ENCODE results near the gene UAP1L1. TPM values are rescaled to one million over a fixed set of nuclear protein-coding genes. Genes with fewer than 3 reads are reported as not detected.

The UAP1L1 gene
- total RNA-seq, 4 donors from 2014 or later, result 8.1 to 20.7 (median 12.3) TPM

DNA sequence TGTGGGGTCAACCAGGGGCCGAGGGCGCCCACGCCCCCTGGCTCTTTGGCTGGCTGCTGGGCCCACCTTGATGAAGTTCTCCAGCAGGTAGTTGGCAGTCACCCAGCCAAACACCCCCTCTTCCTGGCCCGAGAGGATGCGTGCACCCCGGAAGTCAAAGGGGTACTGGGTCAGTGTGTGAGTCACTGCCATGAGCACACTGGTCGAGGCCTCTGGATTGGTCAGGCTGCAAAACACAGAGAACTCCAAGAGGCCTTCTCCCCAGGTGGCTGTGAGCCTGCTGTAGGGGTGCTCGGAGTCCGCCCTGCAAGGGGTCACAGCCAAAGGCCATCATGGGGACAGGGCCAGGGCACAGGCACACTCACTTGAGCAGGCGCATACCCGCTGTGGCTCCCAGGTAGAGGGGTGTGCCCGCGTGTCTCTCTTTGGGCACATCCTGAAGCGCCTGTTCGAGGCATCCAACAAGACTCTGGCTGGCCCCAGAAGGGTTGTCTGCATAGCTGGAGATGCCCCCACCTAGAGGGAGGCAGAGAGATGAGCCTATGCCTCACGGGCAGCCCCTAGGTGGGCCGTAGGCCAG lies 26.1 kb upstream of the UAP1L1 start:
- Histone ChIP-seq H3K27ac (no peak overlapping the region), H3K36me3 (no peaks in the 10 kb centered on the region), H3K4me3 (no peak overlapping the region), H3K4me1 (peaks cover 3 to 72% (median 38%) of the 10 kb centered on the region in 4 donors), H3K27me3 (peaks cover 0 to 39% of the 10 kb centered on the region in 2 donors), H3K9me3 (no peaks in the 10 kb centered on the region)
- 71 to 89% methylated on average over 9 to 12 of the region's 17 CpGs for WGBS, 2 donors
- TF ChIP-seq, protein P1, sequence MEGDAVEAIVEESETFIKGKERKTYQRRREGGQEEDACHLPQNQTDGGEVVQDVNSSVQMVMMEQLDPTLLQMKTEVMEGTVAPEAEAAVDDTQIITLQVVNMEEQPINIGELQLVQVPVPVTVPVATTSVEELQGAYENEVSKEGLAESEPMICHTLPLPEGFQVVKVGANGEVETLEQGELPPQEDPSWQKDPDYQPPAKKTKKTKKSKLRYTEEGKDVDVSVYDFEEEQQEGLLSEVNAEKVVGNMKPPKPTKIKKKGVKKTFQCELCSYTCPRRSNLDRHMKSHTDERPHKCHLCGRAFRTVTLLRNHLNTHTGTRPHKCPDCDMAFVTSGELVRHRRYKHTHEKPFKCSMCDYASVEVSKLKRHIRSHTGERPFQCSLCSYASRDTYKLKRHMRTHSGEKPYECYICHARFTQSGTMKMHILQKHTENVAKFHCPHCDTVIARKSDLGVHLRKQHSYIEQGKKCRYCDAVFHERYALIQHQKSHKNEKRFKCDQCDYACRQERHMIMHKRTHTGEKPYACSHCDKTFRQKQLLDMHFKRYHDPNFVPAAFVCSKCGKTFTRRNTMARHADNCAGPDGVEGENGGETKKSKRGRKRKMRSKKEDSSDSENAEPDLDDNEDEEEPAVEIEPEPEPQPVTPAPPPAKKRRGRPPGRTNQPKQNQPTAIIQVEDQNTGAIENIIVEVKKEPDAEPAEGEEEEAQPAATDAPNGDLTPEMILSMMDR (IDR thresholded peaks at IDR 0.05), result no peak
- no peak for TF ChIP-seq EP300 (IDR thresholded peaks at IDR 0.05)
- no peak for DNase-seq (ENCODE audit: low spot score in 2 of 2)

GRCh38 chr9:137052293-137052692 lies 25.0 kb upstream of the UAP1L1 start:
- H3K9me3 ChIP-seq, result no peaks in the 10 kb centered on the region
- H3K4me3 ChIP-seq, result no peak overlapping the region
- no peaks in the 10 kb centered on the region for H3K36me3 ChIP-seq
- H3K27ac ChIP-seq, result peak overlapping the region in 1 of 4 donors; percentile 17
- peaks cover 3 to 75% (median 35%) of the 10 kb centered on the region in 4 donors for H3K4me1 ChIP-seq
- DNase-seq (ENCODE audit: low spot score in 2 of 2), result no peak
- 63 to 75% methylated on average over 8 of the region's 8 CpGs for WGBS, 2 donors
- peaks cover 0 to 39% of the 10 kb centered on the region in 2 donors for H3K27me3 ChIP-seq
- no peak for TF ChIP-seq EP300 (IDR thresholded peaks at IDR 0.05)
- TF ChIP-seq, protein P1 (IDR thresholded peaks at IDR 0.05), result no peak
- TF ChIP-seq POLR2A (IDR thresholded peaks at IDR 0.05), result no peak

DNA sequence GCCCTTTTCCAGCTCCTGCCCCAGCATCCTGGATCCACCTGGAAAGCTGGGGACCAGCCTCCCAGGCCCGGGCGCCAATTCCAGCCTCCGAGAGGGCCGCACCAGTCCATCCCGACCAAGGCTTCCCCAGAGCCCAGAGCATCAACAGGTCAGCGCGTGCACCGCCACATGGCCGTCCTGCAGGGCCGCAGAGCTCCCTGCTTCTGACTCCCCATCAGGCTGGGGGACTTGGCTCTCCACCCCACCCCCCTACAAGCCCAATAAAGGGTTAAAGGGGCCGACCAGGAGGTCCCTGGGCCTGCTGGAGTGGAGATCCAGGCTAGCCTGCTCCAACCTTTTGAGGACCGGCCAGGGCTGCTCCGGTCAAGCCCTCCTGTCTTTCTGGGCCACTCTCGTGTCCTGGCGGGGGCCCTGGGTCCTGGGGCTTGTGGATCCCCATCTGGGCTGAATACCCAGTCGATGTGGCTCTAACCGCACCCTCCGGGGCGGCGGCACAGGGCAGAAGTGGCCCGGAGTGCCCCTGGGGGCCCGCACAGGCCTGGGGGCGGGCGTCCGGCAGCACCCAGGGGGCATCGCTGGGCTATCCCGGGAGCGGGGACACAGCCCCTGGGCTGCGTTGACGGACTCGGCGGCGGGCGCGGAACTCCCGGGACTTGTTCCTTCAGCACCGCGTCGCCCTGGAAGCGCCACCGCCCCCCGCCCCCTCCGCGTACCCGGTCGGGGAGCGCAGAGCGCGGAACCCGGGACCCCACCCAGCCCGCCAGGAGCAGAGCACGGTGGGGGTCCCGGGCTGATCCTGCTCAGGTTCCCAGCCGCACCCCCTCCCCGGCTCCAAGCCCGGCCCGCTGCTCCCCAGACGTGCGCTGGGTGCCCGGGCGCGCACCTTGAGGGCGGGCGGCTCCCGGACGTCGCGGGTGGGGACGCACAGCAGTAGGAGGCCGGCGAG lies 24.0 kb upstream of the UAP1L1 start:
- TF ChIP-seq, protein P1 (IDR thresholded peaks at IDR 0.05), result no peak
- TF ChIP-seq POLR2A (IDR thresholded peaks at IDR 0.05) (no peak), EP300 (IDR thresholded peaks at IDR 0.05) (no peak)
- peak overlapping the region; percentile 32 to 55 (median 40) for H3K4me3 ChIP-seq
- no peak for DNase-seq (ENCODE audit: low spot score in 2 of 2)
- H3K9me3 ChIP-seq, result no peaks in the 10 kb centered on the region
- H3K27me3 ChIP-seq, result peaks cover 0 to 35% of the 10 kb centered on the region in 2 donors
- peak overlapping the region; percentile 76 to 92 (median 88) for H3K27ac ChIP-seq
- H3K36me3 ChIP-seq, result no peaks in the 10 kb centered on the region
- 23 to 24% methylated on average over 20 to 26 of the region's 71 CpGs for WGBS, 2 donors
- H3K4me1 ChIP-seq, result peaks cover 3 to 82% (median 35%) of the 10 kb centered on the region in 4 donors

DNA sequence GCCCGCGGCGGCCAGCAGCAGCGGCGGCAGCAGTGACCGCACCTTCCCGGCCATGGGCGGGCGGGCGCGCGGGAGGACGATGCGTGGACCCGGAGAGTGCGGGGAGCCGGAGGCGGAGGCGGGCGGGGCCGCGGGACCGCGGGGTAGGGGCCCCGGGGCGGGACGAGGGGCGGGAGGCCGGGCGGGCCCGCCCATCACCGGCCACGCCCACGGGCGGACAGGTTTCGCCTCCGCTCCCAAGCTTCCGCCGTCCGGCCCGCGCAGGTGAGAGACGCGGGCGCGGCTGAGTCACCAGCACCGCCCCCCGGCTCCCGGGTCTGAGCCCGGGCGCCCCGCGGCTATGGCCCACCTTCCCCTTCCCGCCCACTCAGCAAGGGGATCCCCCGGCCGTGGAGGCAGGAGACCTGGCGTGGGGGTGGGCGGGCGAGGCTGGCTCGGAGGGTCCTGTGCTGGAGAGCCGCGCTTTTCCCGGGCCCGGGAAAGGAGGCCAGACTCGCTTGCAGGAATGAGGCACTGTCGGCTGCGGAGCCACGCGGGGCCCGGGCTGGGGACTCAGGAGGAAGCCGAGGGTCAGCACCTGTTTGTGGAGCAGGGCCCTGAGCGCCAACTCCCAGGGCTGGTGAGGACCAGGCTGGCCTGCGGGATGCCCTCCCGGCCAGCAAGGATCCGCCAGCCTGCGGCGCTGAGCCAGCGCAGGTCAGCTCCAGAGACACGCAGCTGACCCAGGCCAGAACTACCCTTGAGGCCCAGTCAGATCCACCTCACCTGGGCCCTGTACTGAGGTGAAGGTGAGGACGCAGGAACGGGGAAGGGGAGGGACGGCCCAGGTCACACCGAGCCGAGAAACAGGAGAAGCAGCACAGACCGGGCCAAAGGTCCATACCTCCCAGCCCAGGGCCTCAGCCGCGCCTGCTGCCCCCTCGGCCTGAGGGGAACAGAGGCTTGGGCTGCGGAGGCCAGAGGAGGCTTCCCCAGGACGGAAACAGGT lies 23.1 kb upstream of the UAP1L1 start, which contains the start of gene ENTPD2:
ENTPD2 (minus strand) TSS at position 118 of the 988 bp plus-strand sequence; CDS start at position 54, 64 bp downstream.
- Histone ChIP-seq H3K9me3 (no peaks in the 10 kb centered on the region), H3K27me3 (peaks cover 0 to 25% of the 10 kb centered on the region in 2 donors), H3K4me3 (peak within 1 kb of the TSS; percentile 32 to 55 (median 40)), H3K4me1 (peaks cover 3 to 74% (median 35%) of the 10 kb centered on the region in 4 donors), H3K36me3 (no peaks in the 10 kb centered on the region), H3K27ac (peak within 1 kb of the TSS; percentile 76 to 92 (median 88))
- WGBS, 2 donors, result 21 to 26% methylated on average over 25 to 43 of the region's 90 CpGs
- no peak for DNase-seq (ENCODE audit: low spot score in 2 of 2)
- TF ChIP-seq EP300 (IDR thresholded peaks at IDR 0.05) (no peak), POLR2A (IDR thresholded peaks at IDR 0.05) (no peak)

DNA sequence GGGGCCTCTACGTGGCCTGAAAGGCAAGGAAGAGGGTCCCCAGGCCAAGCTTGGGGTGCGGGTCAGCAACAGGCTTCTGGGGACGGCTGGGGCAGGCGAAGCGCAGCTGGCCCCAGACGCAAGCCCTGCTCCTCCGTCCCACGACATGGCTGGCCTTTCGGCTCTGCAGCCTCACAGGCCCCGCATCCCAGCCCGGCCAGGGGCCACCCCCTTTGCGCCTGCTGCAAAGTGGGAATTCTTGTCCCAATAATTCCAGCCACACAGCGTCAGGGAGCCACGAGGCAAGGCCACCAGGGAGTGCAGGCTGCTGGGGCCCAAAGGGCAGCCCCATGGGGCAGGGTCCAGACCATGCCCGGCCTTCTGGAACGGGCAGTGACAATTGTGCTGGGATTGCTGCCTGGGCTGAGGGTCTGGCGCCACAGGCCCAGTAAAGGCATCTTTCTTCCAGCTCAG lies 22.4 kb upstream of the UAP1L1 start:
- Histone ChIP-seq H3K36me3 (no peaks in the 10 kb centered on the region), H3K4me1 (peaks cover 3 to 68% (median 33%) of the 10 kb centered on the region in 4 donors), H3K27me3 (peaks cover 0 to 20% of the 10 kb centered on the region in 2 donors), H3K9me3 (no peaks in the 10 kb centered on the region), H3K4me3 (peak overlapping the region in 1 of 4 donors; percentile 55), H3K27ac (peak overlapping the region; percentile 76 to 92 (median 88))
- 17 to 52% methylated on average over 1 to 16 of the region's 17 CpGs for WGBS, 2 donors
- TF ChIP-seq, protein P1 (IDR thresholded peaks at IDR 0.05), result no peak
- TF ChIP-seq EP300 (IDR thresholded peaks at IDR 0.05), result peak in 1 of 2 donors; percentile 38
- DNase-seq (ENCODE audit: low spot score in 2 of 2), result no peak

Measured in tibial nerve (tissue), 4 donors.